WTC11 (cell line): ENCODE data around the gene MTSS2. TPM values are rescaled to one million over a fixed set of nuclear protein-coding genes. Genes with fewer than 3 reads are reported as not detected.
A peak's percentile ranks its signal among the peaks of the same experiment; 100 is the strongest.

Experiments used
- ATAC-seq: fragments of 200-7000 bp; cut with Tn5 transposase; 2 replicates; pipeline ENCODE4 v1.10.0; 2021; ENCODE audit warnings: mild to moderate bottlenecking, moderate library complexity
- CTCF ChIA-PET: fragments of 300-600 bp; sonication (Branson Sonifier 250); formaldehyde crosslinking; loops from one replicate; lab custom pipeline; 2021; ENCODE audit warnings: antibody characterized with exemption; lab: Charles Lee
- POLR2A ChIA-PET: fragments of 350-600 bp; sonication (Branson Sonifier 250); formaldehyde crosslinking; loops from one replicate; lab custom pipeline; 2021; ENCODE audit warnings: antibody characterized with exemption; lab: Charles Lee
- DNase-seq: peaks from one replicate; pipeline ENCODE4 v3.0.0; 2021; ENCODE audit warnings: low spot score
- H3K27ac Mint-ChIP-seq: 2 replicates; pipeline ENCODE4 v1.8.0; 2021; ENCODE audit warnings: mixed read lengths
- H3K27me3 Mint-ChIP-seq: 2 replicates; pipeline ENCODE4 v1.8.0; 2021; ENCODE audit warnings: low read depth, mild to moderate bottlenecking, moderate library complexity, mixed read lengths
- H3K36me3 Mint-ChIP-seq: 2 replicates; pipeline ENCODE4 v1.8.0; 2021; ENCODE audit warnings: mixed read lengths
- H3K4me1 Mint-ChIP-seq: 2 replicates; pipeline ENCODE4 v1.8.0; 2022; ENCODE audit warnings: mixed read lengths
- H3K4me3 Mint-ChIP-seq: 2 replicates; pipeline ENCODE4 v1.8.0; 2021; ENCODE audit warnings: mild to moderate bottlenecking, moderate library complexity, mixed read lengths
- H3K9me3 Mint-ChIP-seq: 2 replicates; pipeline ENCODE4 v1.8.0; 2021; ENCODE audit warnings: mixed read lengths
- ATF1 ChIP-seq: sonication (generic); formaldehyde crosslinking; IDR thresholded peaks from 2 replicates; pipeline ENCODE4 v1.8.1; 2023; ENCODE audit warnings: mild to moderate bottlenecking, moderate library complexity, missing genetic modification reagents
- ATF3 ChIP-seq: sonication (generic); formaldehyde crosslinking; conservative IDR thresholded peaks from 2 replicates; pipeline ENCODE4 v1.8.1; 2022; ENCODE audit warnings: mild to moderate bottlenecking, missing genetic modification reagents
- CREB1 ChIP-seq: sonication (generic); formaldehyde crosslinking; IDR thresholded peaks from 2 replicates; pipeline ENCODE4 v1.8.0; 2023; ENCODE audit warnings: mild to moderate bottlenecking, missing genetic modification reagents
- CTCF ChIP-seq: fragments of 200-600 bp; IDR thresholded peaks from 2 replicates; pipeline ENCODE4 v1.8.0; 2022; ENCODE audit warnings: antibody characterized with exemption
- ELF4 ChIP-seq: sonication (generic); formaldehyde crosslinking; IDR thresholded peaks from 2 replicates; pipeline ENCODE4 v1.8.1; 2022; ENCODE audit warnings: low read depth, mild to moderate bottlenecking, moderate library complexity, missing genetic modification reagents
- FOXJ3 ChIP-seq: sonication (generic); formaldehyde crosslinking; IDR thresholded peaks from 2 replicates; pipeline ENCODE4 v1.9.0; 2021; ENCODE audit warnings: missing genetic modification reagents, mild to moderate bottlenecking, borderline replicate concordance
- FOXK1 ChIP-seq: sonication (generic); formaldehyde crosslinking; IDR thresholded peaks from 2 replicates; pipeline ENCODE4 v1.8.0; 2022; ENCODE audit warnings: mild to moderate bottlenecking, moderate library complexity, missing genetic modification reagents
- HMGA2 ChIP-seq: fragments of 250-450 bp; sonication (Bioruptor Pico); IDR thresholded peaks from 2 replicates; pipeline ENCODE4 v1.4.0; 2021; ENCODE audit warnings: mild to moderate bottlenecking, moderate library complexity
- HMGXB4 ChIP-seq: sonication (generic); formaldehyde crosslinking; IDR thresholded peaks from 2 replicates; pipeline ENCODE4 v1.8.1; 2023; ENCODE audit warnings: mild to moderate bottlenecking, moderate library complexity, missing genetic modification reagents
- JUN ChIP-seq: sonication (generic); formaldehyde crosslinking; IDR thresholded peaks from 2 replicates; pipeline ENCODE4 v1.8.0; 2023; ENCODE audit warnings: mild to moderate bottlenecking, missing genetic modification reagents
- KAT7 ChIP-seq: sonication (generic); formaldehyde crosslinking; IDR thresholded peaks from 2 replicates; pipeline ENCODE4 v1.8.1; 2023; ENCODE audit warnings: missing genetic modification reagents, mild to moderate bottlenecking, borderline replicate concordance
- MXD4 ChIP-seq: fragments of 250-450 bp; sonication (Bioruptor Pico); IDR thresholded peaks from 2 replicates; pipeline ENCODE4 v1.8.0; 2021; ENCODE audit warnings: mild to moderate bottlenecking, moderate library complexity, borderline replicate concordance
- NFATC4 ChIP-seq: fragments of 250-450 bp; sonication (Bioruptor Pico); IDR thresholded peaks from 2 replicates; pipeline ENCODE4 v1.9.0; 2021; ENCODE audit warnings: mild to moderate bottlenecking
- NFYB ChIP-seq: sonication (generic); formaldehyde crosslinking; conservative IDR thresholded peaks from 2 replicates; pipeline ENCODE4 v1.8.0; 2022; ENCODE audit warnings: low read depth, missing genetic modification reagents
- NR2C2 ChIP-seq: sonication (generic); formaldehyde crosslinking; IDR thresholded peaks from 2 replicates; pipeline ENCODE4 v1.8.0; 2022; ENCODE audit warnings: mild to moderate bottlenecking, missing genetic modification reagents
- SOX15 ChIP-seq: fragments of 250-450 bp; sonication (Bioruptor Pico); IDR thresholded peaks from 2 replicates; pipeline ENCODE4 v1.9.0; 2021; ENCODE audit warnings: mild to moderate bottlenecking
- USF2 ChIP-seq: sonication (generic); formaldehyde crosslinking; IDR thresholded peaks from 2 replicates; pipeline ENCODE4 v1.8.1; 2023; ENCODE audit warnings: mild to moderate bottlenecking, missing genetic modification reagents, moderate library complexity
- ZMAT4 ChIP-seq: fragments of 250-450 bp; sonication (Bioruptor Pico); IDR thresholded peaks from 2 replicates; pipeline ENCODE4 v1.9.0; 2021; ENCODE audit warnings: mild to moderate bottlenecking
- ZNF396 ChIP-seq: fragments of 250-450 bp; sonication (Bioruptor Pico); IDR thresholded peaks from 2 replicates; pipeline ENCODE4 v1.8.0; 2021; ENCODE audit warnings: mild to moderate bottlenecking, moderate library complexity, borderline replicate concordance
- ZNF423 ChIP-seq: fragments of 250-450 bp; sonication (Bioruptor Pico); IDR thresholded peaks from 2 replicates; pipeline ENCODE4 v2.1.2; 2022; ENCODE audit warnings: mild to moderate bottlenecking, moderate library complexity
- total RNA-seq: library from RNA; stranded (reverse); gene quantifications from 3 replicates; pipeline ENCODE4 v1.2.3, GENCODE V29; 2021
- TF ChIP-seq, protein P1 (sequence below): sonication (generic); formaldehyde crosslinking; IDR thresholded peaks from 2 replicates; pipeline ENCODE4 v1.8.1; 2023; ENCODE audit warnings: mild to moderate bottlenecking, missing genetic modification reagents
- TF ChIP-seq, protein P2 (sequence below): sonication (generic); formaldehyde crosslinking; IDR thresholded peaks from 2 replicates; pipeline ENCODE4 v1.8.0; 2022; ENCODE audit warnings: missing genetic modification reagents

The MTSS2 gene
- total RNA-seq, 1 experiment from 2014 or later = 28.3 TPM

DNA sequence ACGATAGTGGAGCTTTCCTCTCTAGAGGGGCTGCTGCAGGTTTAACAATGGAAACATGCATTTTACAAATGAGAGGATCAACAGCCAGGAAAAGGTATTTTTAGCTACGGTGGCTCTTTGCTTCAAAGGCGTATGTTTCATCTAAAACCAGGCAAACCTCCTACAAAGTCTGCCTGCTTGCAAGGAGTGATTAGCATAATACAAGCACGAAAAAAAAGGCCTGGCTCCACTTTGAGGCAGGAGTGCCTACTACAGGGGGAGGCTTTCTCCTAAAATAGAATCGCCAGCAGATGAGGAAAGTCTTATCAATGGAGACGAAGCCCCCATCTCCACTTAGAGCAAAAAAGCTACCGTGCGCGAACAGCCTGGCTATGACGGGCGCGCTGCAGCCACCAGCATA lies 27.1 kb upstream of the MTSS2 start:
- H3K4me3 Mint-ChIP-seq = no peak overlapping the region
- DNase-seq = no peak

DNA sequence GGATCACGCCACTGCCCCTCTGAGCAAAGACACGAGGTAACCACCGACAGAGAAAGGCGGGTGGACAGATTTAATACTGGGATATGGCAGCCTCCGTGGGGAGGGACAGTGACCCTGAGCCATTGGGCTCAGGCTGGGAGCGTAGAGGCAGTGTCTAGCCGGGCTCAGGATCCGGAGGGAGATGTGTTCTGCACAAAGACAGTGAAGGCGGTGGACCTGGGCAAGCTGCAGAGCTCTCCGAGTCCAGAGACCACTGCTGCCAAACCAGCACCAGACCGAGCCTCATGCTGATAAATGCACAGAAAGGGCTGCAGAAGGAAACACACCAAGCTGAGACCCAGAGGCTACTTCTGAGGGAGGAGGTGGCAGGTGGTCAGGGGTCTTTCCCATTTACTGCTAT lies 26.5 kb upstream of the MTSS2 start:
- peaks cover 60% of the 10 kb centered on the region for H3K4me1 Mint-ChIP-seq
- ATAC-seq (no peak), DNase-seq (no peak)
- no peak for TF ChIP-seq NFYB (CRISPR knock-in tag)
- TF ChIP-seq KAT7 = no peak
- no peak for TF ChIP-seq ATF1
- TF ChIP-seq, protein P1, sequence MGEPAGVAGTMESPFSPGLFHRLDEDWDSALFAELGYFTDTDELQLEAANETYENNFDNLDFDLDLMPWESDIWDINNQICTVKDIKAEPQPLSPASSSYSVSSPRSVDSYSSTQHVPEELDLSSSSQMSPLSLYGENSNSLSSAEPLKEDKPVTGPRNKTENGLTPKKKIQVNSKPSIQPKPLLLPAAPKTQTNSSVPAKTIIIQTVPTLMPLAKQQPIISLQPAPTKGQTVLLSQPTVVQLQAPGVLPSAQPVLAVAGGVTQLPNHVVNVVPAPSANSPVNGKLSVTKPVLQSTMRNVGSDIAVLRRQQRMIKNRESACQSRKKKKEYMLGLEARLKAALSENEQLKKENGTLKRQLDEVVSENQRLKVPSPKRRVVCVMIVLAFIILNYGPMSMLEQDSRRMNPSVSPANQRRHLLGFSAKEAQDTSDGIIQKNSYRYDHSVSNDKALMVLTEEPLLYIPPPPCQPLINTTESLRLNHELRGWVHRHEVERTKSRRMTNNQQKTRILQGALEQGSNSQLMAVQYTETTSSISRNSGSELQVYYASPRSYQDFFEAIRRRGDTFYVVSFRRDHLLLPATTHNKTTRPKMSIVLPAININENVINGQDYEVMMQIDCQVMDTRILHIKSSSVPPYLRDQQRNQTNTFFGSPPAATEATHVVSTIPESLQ (CRISPR knock-in tag) = no peak
- TF ChIP-seq, protein P2, sequence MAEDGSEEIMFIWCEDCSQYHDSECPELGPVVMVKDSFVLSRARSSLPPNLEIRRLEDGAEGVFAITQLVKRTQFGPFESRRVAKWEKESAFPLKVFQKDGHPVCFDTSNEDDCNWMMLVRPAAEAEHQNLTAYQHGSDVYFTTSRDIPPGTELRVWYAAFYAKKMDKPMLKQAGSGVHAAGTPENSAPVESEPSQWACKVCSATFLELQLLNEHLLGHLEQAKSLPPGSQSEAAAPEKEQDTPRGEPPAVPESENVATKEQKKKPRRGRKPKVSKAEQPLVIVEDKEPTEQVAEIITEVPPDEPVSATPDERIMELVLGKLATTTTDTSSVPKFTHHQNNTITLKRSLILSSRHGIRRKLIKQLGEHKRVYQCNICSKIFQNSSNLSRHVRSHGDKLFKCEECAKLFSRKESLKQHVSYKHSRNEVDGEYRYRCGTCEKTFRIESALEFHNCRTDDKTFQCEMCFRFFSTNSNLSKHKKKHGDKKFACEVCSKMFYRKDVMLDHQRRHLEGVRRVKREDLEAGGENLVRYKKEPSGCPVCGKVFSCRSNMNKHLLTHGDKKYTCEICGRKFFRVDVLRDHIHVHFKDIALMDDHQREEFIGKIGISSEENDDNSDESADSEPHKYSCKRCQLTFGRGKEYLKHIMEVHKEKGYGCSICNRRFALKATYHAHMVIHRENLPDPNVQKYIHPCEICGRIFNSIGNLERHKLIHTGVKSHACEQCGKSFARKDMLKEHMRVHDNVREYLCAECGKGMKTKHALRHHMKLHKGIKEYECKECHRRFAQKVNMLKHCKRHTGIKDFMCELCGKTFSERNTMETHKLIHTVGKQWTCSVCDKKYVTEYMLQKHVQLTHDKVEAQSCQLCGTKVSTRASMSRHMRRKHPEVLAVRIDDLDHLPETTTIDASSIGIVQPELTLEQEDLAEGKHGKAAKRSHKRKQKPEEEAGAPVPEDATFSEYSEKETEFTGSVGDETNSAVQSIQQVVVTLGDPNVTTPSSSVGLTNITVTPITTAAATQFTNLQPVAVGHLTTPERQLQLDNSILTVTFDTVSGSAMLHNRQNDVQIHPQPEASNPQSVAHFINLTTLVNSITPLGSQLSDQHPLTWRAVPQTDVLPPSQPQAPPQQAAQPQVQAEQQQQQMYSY (CRISPR knock-in tag) = no peak
- TF ChIP-seq HMGXB4 = no peak
- no peak for TF ChIP-seq SOX15 (CRISPR knock-in tag)
- TF ChIP-seq HMGA2 (CRISPR knock-in tag) = no peak
- TF ChIP-seq NR2C2 = no peak
- no peak for TF ChIP-seq FOXJ3 (CRISPR knock-in tag)
- TF ChIP-seq FOXK1 (CRISPR knock-in tag) = no peak
- TF ChIP-seq ZMAT4 = no peak
- no peak for TF ChIP-seq USF2 (CRISPR knock-in tag)
- no peak for TF ChIP-seq CREB1 (CRISPR knock-in tag)
- TF ChIP-seq ZNF396 (CRISPR knock-in tag) = no peak
- no peak for TF ChIP-seq JUN
- no peak for TF ChIP-seq CTCF
- no peak overlapping the region for H3K4me3 Mint-ChIP-seq
- H3K36me3 Mint-ChIP-seq = no peaks in the 10 kb centered on the region
- CTCF ChIA-PET = interaction anchor here (1.1 to 3.0 kb wide), 4 partner anchors 20 to 59 kb away, joined by 3 to 8 read pairs (median 6); no protein-coding TSS in a partner anchor
- POLR2A ChIA-PET = no interaction called here
- no peaks in the 10 kb centered on the region for H3K9me3 Mint-ChIP-seq
- no peaks in the 10 kb centered on the region for H3K27me3 Mint-ChIP-seq
- H3K27ac Mint-ChIP-seq = peak overlapping the region; percentile 25; the same call in 1 of the 2 replicates

More for the DNA sequence above, 27.1 kb upstream of the MTSS2 start:
- H3K36me3 Mint-ChIP-seq = no peaks in the 10 kb centered on the region
- TF ChIP-seq ATF3 (CRISPR knock-in tag) (no peak), ELF4 (CRISPR knock-in tag) (no peak), NFATC4 (no peak), ZNF423 (CRISPR knock-in tag) (no peak), MXD4 (CRISPR knock-in tag) (no peak)
- no peaks in the 10 kb centered on the region for H3K27me3 Mint-ChIP-seq
- peaks cover 59% of the 10 kb centered on the region for H3K4me1 Mint-ChIP-seq
- ATAC-seq = no peak
- no peaks in the 10 kb centered on the region for H3K9me3 Mint-ChIP-seq
- POLR2A ChIA-PET = no interaction called here
- H3K27ac Mint-ChIP-seq = peak overlapping the region; percentile 84
- CTCF ChIA-PET = interaction anchor here (1.1 to 3.0 kb wide), 4 partner anchors 20 to 58 kb away, joined by 3 to 8 read pairs (median 6); no protein-coding TSS in a partner anchor
